Effector CD4-positive, alpha-beta T cell (primary cell): ENCODE measurements around the gene FST. TPM values are rescaled to one million over a fixed set of nuclear protein-coding genes. Genes with fewer than 3 reads are reported as not detected.

Experiments
- DNase-seq: peaks from one replicate; pipeline ENCODE4 v3.0.0-alpha.2; 2020
- total RNA-seq: gene quantifications from one replicate; lab custom pipeline; 2026; lab: John Stamatoyannopoulos, UW

Gene FST, protein sequence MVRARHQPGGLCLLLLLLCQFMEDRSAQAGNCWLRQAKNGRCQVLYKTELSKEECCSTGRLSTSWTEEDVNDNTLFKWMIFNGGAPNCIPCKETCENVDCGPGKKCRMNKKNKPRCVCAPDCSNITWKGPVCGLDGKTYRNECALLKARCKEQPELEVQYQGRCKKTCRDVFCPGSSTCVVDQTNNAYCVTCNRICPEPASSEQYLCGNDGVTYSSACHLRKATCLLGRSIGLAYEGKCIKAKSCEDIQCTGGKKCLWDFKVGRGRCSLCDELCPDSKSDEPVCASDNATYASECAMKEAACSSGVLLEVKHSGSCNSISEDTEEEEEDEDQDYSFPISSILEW
- total RNA-seq = not detected

- DNase-seq = no peak
Observed at GRCh38 chr5:53480416-53481158, at the start of gene FST. TSS of gene FST (plus strand) at chr5:53480629. CDS start at chr5:53480792, 163 bp downstream.

GRCh38 chr5:53431665-53432064, 48.8 kb upstream of the FST start:
- DNase-seq = no peak

- no peak for DNase-seq
Observed at GRCh38 chr5:53433026-53433425, 47.4 kb upstream of the FST start.

- DNase-seq = no peak
Observed at GRCh38 chr5:53434541-53434940, 45.9 kb upstream of the FST start.

DNA sequence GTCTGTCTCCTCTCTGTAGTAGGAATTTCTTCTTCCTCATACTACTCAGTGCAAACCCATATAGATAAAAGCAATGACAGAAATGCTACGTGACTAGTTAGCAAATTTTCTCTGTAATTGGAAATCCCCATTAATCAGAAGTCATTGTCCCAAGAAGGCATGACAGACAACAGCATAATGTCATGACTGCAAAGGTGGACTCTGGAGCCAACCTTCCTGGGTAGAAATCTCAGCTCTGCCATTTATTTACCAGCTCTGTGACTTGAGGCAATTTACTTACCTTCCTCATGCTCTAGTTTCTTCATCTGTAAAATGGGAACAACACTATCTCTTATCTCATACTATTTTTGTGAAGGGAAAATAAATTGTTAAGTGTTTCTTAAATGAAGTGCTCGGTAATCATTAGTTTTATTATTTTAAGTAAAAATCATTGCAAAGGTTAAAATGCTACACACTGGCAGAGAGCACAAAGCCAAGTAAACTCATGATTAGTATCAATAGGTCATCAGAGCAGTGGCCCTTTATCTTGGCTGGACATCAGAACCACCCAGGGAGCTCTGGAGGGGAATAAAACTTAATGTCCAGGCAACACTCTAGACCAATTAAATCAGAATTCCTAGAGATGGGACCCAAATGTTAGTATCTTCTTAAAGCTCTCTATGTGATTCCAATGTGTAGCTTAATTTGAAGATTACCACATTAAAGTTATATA, 43.8 kb upstream of the FST start:
- no peak for DNase-seq

GRCh38 chr5:53438079-53438478, 42.4 kb upstream of the FST start:
- DNase-seq = no peak

DNA sequence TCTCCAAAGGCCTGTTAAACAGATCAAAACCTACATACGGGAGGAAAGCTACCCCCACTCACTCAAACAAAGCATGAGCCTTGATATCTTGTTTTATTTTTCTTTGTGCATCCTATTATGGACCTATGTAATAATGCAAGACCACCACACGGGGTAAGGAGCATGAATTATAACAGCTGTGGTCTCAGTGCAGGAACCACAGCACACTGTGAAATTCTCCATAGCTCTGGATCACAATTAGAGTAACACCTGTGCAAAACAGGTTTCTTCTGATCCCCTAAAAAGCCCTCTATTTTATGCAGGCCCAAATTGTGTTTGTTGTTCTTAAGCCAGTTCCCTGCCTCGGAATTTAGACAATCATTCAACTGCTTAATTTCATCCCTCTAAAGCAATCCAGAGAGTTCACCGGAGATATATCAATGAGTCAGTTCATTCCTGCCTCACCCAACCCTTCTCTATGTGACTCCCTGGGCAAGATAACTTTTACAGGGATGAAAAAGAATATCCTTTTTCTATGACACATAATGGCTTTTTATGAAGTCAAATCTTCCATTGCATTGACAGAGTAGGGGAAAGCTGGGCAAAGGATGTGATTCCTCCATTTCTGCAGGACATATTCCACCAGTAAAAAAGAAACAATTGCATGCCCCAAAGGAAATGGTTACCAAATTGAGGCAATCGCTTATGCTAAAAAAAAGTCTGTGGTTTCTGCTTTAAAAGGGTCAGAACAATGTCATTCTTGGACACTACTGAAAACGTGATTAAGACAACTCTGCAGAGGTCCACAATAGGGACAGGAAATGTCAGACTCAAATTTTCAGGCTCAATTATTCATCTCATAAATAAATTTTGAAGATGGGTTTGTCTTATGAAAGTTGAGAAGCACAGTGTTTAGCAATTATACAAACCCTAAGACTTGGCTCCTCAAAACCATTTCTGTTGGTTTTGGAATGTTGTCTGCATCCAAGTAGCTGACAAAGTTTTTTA, 41.6 kb upstream of the FST start:
- DNase-seq = no peak

GRCh38 chr5:53442961-53443360, 37.5 kb upstream of the FST start:
- no peak for DNase-seq

GRCh38 chr5:53445569-53445968, 34.9 kb upstream of the FST start:
- no peak for DNase-seq

GRCh38 chr5:53446908-53447307, 33.5 kb upstream of the FST start:
- no peak for DNase-seq

DNA sequence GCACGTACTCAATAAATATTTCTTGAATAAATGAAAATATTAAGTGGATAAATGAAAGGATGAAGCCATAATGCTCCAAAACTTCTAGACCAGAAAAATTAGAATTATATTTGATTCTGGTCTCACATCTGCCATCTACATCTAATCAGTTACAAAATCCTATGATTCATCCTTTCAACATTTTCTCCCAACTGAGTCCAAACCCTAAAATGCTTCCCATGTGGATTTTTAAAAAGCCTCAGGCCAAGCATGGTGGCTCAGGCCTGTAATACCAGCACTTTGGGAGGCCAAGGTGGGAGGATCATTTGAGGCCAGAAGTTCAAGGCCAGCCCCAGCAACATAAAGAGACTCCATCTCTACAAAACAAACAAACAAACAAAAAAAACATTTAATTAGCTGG, 31.6 kb upstream of the FST start:
- no peak for DNase-seq

GRCh38 chr5:53453898-53454718, 26.3 kb upstream of the FST start:
- DNase-seq = no peak

DNA sequence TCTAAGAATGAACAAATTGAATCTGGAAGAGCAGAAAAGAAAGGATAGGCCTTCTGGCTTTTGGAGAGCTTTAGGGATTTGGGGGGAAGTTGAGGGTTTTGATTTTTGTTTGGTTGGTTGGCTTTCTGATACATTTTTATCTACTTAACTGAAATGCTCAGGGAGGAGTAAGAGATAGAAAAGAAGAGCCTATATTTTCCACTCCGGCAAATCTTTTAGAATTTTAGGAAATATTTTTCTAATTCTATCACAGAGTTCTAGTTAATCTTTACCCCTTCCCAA, 25.8 kb upstream of the FST start:
- DNase-seq = no peak

DNA sequence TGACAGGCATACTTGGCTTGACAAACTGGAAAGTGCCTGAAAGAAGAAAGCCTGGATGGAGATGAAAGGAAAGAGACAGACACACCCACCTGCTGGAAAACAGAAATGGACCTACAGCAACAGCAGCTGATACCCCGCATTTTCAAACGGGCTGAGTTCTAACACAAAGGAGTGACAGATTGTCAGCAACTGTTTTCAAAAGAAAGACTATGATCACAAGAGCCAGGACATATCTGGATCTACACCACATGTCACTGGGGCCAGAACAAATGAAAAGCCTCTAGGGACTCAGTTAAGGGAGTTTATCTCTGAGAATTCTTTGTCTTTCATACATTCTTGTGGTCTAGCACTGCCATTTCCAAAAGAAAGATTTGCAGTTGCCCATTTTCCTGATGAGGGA, 24.1 kb upstream of the FST start:
- DNase-seq = no peak

- no peak for DNase-seq
Observed at GRCh38 chr5:53463909-53464621, 16.4 kb upstream of the FST start.

- DNase-seq = no peak
Observed at GRCh38 chr5:53464722-53465121, 15.7 kb upstream of the FST start.

- no peak for DNase-seq
Observed at GRCh38 chr5:53469946-53470687, 10.3 kb upstream of the FST start.

DNA sequence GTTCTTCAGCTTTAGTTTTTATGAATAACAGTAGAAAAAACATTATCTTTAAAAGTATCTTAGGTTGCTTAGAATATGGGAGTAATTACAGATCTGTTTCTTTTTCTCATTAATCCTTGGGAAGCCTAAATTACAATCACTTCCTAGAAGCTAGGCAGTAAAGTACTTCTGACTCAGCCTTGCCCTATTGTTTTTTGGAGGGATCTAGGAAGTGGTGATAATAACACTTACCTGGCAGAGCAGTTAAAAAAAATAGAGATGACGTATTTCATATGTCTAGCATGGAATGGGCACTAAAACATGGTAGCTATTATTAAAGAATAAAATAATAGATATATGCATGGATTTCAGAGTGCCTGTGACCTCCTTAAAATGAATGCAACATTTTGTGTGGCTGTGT, 8.2 kb upstream of the FST start:
- no peak for DNase-seq

- DNase-seq = no peak
Observed at GRCh38 chr5:53472720-53473510, 7.5 kb upstream of the FST start.

- DNase-seq = no peak
Observed at GRCh38 chr5:53473633-53474032, 6.8 kb upstream of the FST start.
